GM19438 (cell line): ENCODE measurements around the gene TP63.

Experiments used
- ATAC-seq: cut with Tn5 transposase; IDR thresholded peaks from one replicate; pipeline ENCODE4 v1.9.1; 2021; ENCODE audit warnings: low read depth; ENCODE audit not compliant: unreplicated experiment

The TP63 gene

GRCh38 chr3:189772584-189772983, 141.4 kb downstream of the TP63 start:
- no peak for ATAC-seq

- ATAC-seq = no peak
These were observed 141.9 kb downstream of the TP63 start for GRCh38 chr3:189773056-189773455.

GRCh38 chr3:189776149-189776824, 145.1 kb downstream of the TP63 start:
- no peak for ATAC-seq

DNA sequence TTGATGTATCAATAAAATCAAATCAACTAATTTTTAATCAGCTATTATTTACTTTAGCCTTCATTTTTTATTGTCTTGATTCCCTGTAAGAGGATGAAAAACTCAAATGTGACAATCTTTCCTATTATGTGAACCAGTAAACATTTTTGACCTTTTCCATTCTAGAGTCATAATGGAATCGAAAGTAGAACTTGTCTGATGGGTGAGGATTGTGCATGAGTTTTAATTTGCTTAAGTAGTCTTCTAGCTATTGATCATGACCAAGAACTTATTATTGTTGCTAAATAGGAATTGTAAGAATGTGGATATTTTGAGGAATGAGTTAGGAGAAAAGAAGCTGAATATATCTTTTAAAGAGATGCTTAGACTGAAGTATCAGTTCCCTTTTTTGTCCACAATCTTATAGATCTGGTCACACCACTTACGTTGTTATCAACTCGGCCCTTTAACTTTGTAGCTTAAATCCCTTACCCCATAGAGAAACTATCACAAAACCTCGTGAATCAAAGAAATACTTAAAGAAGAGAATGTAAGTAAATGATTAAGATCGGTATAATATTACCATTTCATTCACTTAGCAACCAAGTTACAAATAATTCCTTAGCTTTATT, 147.3 kb downstream of the TP63 start:
- no peak for ATAC-seq

GRCh38 chr3:189779166-189779565, 148.0 kb downstream of the TP63 start:
- no peak for ATAC-seq

- ATAC-seq = no peak
These were observed 149.5 kb downstream of the TP63 start for GRCh38 chr3:189780546-189781270.

- no peak for ATAC-seq
These were observed 150.2 kb downstream of the TP63 start for GRCh38 chr3:189781415-189781814.

GRCh38 chr3:189786479-189787064, 155.4 kb downstream of the TP63 start:
- no peak for ATAC-seq

DNA sequence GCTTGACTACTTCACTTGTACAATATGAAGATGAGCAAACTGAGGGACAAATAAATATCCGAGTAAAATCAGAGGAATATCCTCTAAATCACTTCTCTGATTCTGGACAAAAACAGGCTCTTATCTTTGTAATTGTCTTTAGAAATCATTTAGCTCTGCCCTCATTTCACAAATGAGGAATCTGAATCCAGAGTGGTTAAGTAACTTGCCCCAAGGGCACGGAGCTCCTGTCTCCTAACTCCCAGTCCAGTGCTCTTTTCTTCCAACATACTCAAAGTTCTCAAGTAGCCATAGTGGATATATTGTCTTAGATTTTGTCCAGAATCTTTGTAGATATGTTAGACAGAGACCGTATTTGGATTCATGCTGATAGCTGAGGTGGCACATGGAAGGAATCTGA, 156.0 kb downstream of the TP63 start:
- no peak for ATAC-seq

- no peak for ATAC-seq
These were observed 156.4 kb downstream of the TP63 start for GRCh38 chr3:189787632-189788031.

- ATAC-seq = no peak
These were observed 158.2 kb downstream of the TP63 start for GRCh38 chr3:189789432-189789831.

- ATAC-seq = no peak
These were observed 159.5 kb downstream of the TP63 start for GRCh38 chr3:189790658-189791057.

DNA sequence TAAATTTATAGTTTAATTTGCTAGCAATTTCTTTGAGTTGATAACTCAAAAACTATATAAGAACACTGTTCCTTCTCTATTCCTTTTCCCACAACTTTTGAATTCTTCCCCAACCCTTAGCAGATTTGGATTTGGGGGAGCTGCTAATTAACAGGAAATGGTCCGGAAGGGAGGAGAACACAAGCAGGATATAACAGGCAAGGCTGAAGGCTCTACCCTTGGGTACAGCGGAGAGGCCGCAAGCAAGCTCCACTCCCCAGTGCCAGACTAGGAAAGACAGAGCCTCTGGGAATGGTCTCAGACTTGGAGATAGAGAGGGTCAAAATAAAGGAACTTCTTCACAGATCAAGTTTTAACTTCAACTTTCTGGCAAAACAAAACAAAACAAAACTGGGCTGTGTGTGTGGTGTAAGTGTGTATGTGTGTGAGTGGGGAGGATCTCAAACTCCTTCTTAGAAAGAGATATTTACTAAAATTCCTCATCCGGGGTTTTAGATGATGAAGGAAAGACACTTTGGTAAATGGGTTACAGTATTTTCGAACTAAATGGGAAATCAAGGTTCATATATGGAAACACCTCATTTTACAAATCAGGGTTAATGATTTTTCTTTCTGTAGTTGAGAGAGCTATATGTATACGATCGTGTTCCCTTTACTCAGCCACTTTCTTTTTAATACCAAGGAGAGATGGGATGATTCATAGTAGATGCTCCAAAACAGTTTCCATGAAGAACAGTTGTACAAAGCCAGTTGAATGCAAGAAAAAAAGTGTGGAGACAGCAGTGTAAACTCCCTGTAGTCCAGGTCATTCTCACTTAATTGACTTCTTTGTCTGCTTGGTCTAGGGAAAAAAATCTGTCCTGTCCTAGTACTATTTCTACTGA, 161.1 kb downstream of the TP63 start:
- ATAC-seq = no peak

DNA sequence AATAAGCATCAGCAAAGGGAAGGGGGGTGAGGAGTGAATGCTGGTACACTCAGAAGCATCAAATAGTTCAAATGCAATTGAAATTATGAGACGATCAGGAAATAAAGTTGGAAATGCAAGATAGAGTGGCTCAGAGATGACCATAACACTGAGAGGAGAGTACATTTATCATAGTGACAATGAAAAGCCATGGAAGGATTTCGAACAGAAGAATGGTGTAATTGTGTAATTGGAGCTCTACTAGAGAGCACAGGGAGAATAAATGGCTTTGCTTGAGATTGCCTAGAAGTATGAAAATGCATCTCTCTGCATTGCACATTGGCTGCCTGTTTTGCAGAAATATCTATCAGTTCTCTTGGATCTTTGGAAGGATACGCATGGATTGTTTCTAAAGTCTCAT, 163.3 kb downstream of the TP63 start:
- no peak for ATAC-seq

- no peak for ATAC-seq
These were observed 166.0 kb downstream of the TP63 start for GRCh38 chr3:189797103-189797750.

DNA sequence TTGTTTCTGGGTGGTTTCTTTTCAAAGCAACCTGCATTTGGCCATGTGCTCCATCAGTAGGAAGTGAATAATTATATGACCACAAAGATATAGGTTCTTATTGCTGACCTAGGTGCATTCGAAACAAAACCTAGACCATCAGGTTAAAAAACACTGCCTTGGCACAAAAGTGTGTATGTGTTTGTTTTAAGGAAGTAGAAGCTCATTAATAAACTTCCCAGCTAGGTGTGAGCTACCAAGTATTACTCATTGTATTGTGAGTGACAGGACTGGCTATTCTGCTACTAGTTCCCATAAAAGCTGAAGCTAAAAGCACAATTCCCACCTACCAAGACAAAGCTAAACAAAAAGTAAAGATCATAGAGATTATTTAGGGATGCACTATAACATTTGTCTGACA, 168.2 kb downstream of the TP63 start:
- ATAC-seq = no peak

DNA sequence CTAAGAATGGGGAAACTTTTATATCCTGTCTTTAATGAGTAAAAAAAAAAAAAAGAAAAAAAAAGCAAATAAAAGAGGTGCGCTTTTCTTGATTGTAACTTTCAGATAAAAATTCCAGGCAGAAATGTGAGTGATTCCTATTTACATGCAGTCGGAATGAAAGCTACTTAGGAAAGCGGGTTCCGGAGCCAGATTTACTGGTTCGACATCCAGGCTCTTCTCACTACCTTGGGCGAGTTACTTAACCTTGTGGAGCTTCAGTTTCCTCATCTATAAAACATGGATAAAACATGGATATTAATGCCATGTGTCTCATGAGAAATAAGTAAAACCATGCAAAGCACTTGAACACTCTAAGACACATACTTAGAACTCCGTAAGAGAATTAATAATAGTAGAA, 169.2 kb downstream of the TP63 start:
- ATAC-seq = no peak

- ATAC-seq = no peak
These were observed 172.1 kb downstream of the TP63 start for GRCh38 chr3:189803254-189803653.

DNA sequence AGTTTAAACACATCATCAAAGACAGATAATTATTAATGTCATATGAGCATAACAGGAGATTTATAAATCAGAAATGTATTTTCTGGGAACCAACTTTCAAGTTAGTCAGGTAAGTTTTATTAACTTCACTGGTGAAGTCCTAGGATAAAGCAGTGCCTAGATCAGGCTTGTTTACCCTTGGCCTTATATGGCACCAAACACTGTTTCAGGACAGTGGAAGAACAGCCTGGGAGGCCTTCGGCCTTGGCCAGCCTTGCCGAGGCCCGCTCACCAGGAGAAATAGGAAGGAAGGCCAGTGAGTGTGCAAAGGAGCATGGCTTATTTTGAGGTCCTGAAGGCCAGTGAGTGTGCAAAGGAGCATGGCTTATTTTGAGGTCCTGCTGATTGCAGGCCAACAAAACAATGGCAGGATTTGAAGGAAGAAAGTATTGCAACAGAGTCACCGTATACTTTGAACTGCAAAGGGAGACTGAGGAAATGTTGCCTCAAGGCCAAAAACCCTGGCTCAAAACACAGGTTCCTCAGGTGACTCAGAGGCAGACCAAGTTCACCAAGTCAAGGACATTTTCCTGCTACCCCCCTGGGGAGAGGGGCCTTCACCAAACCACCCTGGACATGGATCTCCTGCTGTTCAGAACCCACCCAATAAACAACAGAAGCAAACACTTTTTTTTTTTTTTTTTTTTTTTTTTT, 174.3 kb downstream of the TP63 start:
- ATAC-seq = no peak
